ENCODE data around the gene DAZ1.
"Not testable (repeated sequence)": the region's sequence is repeated elsewhere in the genome, so short reads cannot be mapped to it uniquely, and the experiment has no call there.

The DAZ1 gene

GRCh38 chrY:23198908-23199307 lies at the start of gene DAZ1:
TSS of gene DAZ1 (minus strand) at chrY:23199008. CDS start at chrY:23198800, 208 bp downstream.
- not testable (repeated sequence) for DNase-seq (ENCODE audit: extremely low read depth, low read depth); H3K4me3 ChIP-seq (replicated peaks; ENCODE audit: low read depth, low read length)

- not testable (repeated sequence) for DNase-seq (ENCODE audit: extremely low read depth, low read depth); H3K4me3 ChIP-seq (replicated peaks; ENCODE audit: low read depth, low read length)
Observed at GRCh38 chrY:23219233-23219632, 20.4 kb upstream of the DAZ1 start, which contains the start of gene DAZ2. TSS of gene DAZ2 (plus strand) at chrY:23219533. CDS start at chrY:23219741, 208 bp downstream.

- H3K4me3 ChIP-seq (replicated peaks; ENCODE audit: low read depth, low read length); DNase-seq (ENCODE audit: extremely low read depth, low read depth): not testable (repeated sequence)
Observed at GRCh38 chrY:23210681-23211080, 11.9 kb upstream of the DAZ1 start.

GRCh38 chrY:23209802-23210495 lies 11.1 kb upstream of the DAZ1 start:
- not testable (repeated sequence) for DNase-seq (ENCODE audit: extremely low read depth, low read depth)

GRCh38 chrY:23207455-23207854 lies 8.6 kb upstream of the DAZ1 start:
- H3K4me3 ChIP-seq (replicated peaks; ENCODE audit: low read depth, low read length); DNase-seq (ENCODE audit: extremely low read depth, low read depth): not testable (repeated sequence)

More at GRCh38 chrY:23209802-23210495, 11.1 kb upstream of the DAZ1 start:
- not testable (repeated sequence) for H3K4me3 ChIP-seq (replicated peaks; ENCODE audit: low read depth, low read length)

All from HFF-Myc (cell line).